NCI-H2171 (cell line): ENCODE data around the gene TTC31.
"Not testable (repeated sequence)": the region's sequence is repeated elsewhere in the genome, so short reads cannot be mapped to it uniquely, and the experiment has no call there.

Experiments used
- DNase-seq: peaks from one replicate; lab custom pipeline; 2025; lab: John Stamatoyannopoulos, UW

Gene TTC31

DNA sequence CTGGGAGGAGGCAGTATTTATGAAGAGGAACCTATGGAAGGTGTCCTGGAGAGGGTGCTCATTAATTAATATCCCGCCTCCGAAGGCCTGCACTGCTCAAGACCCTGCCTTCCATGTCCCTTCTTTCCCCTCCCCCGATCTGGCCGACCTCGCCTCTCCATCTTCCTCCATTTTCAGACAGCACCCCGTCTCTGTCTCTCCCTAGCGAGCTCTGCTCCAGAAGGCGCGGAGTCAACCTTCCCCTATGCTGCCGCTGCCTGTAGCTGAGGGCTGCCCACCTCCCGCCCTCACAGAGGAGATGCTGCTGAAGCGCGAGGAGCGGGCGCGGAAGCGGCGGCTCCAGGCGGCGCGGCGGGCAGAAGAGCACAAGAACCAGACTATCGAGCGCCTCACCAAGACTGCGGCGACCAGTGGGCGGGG, 25.7 kb upstream of the TTC31 start:
- DNase-seq, result peak; percentile 57

DNA sequence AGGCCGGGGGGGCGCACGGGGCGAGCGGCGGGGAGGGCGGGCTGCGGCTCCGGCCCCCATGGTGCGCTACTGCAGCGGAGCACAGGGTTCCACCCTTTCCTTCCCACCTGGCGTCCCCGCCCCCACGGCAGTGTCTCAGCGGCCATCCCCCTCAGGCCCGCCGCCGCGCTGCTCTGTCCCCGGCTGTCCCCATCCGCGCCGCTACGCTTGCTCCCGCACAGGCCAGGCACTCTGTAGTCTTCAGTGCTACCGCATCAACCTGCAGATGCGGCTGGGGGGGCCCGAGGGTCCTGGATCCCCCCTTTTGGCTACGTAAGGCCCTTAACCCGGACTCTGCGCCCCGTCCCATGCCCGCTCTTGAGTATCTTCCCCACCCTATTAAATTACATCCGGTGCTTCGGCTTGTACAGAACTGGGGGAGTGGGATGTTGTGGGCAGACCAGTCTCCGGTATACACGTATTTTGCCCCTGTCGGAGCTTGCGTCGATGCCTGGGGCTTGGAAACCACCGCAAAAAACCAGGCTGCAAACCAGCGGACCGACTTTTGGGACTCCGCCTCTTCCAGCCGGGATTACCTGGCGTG, 25.2 kb upstream of the TTC31 start:
- DNase-seq, result peak; percentile 83

DNA sequence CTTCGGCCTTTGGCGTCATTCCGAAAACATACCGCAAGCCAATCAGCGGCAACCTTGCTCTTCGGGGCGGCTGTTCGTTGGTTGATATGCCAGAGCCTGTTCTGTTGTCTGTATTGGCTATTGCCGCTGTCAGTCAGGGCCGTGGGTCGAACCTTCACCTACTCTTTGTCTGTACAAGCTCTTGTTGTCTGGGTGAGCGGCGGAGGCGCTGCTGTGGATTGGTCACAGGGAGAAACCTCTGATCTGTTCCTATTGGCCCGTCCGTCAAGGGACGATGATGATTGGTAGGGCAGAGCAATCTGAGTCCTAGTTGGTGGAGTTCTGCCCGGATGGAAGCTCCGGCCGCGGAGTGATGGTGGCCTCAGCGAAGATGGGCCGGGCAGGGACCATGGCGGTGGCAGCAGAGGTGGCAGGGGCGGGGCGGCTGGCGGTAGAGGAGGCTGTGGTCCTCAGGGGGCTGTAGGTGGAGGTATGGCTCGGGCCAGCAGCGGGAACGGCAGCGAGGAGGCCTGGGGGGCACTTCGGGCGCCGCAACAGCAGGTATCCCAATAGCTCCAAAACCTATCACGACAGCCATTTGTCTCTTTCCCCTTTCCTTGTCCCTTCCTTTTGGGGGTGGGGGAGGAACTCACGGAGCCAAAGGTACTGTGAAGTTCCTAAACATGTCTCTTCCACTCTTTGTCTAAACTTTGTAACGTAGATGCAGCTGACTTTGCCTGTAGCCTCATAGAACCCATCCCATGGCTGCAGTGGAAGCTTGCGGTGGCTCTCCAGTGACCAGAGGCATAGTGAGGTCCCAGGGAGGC, 24.5 kb upstream of the TTC31 start, which contains the start of gene WBP1:
WBP1 (plus strand) TSS at position 307 of the 806 bp plus-strand sequence; CDS start at position 472, 165 bp downstream.
- peak; percentile 97 for DNase-seq

DNA sequence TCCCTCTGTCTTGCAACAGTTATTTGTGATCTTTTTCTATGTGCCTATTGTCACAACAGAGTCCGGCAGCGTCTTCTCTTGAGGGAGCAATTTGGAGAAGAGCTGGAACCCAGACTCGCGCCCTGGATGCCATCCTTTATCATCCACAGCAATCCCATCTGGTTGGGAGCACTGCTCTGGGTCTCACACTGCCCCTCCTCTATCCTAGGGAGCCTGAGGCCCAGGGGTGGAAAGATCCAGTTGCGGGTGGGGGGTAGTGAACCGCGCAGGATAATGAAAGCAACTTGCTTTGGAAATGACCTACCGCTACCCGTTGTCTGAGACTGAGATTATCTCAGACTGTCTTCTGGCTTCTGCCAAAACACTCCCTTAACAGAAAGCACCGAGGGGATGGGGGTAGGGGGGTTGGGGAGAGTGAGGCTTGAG, 23.9 kb upstream of the TTC31 start:
- no peak for DNase-seq

DNA sequence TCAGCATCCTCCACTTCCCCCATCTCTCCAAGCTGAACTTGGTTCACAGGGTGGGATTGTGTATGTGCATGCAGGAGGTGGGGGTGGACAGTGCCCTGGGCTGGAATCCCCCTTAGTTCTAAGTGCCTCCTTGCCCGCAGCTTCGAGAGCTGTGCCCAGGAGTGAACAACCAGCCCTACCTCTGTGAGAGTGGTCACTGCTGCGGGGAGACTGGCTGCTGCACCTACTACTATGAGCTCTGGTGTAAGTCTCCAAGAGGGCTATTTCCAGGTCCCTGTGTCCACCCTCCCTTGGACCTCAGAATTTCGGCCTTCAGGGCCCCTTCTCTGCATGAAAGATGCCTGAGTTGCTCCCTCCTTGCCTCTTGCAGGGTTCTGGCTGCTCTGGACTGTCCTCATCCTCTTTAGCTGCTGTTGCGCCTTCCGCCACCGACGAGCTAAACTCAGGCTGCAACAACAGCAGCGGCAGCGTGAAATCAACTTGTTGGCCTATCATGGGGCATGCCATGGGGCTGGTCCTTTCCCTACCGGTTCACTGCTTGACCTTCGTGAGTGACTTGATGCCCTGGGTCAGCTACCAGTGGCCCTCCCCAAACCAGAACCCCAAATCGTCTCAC, 23.3 kb upstream of the TTC31 start:
- not testable (repeated sequence) for DNase-seq

DNA sequence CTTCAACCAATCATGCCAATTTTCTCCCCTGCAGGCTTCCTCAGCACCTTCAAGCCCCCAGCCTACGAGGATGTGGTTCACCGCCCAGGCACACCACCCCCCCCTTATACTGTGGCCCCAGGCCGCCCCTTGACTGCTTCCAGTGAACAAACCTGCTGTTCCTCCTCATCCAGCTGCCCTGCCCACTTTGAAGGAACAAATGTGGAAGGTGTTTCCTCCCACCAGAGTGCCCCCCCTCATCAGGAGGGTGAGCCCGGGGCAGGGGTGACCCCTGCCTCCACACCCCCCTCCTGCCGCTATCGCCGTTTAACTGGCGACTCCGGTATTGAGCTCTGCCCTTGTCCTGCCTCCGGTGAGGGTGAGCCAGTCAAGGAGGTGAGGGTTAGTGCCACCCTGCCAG, 22.7 kb upstream of the TTC31 start:
- not testable (repeated sequence) for DNase-seq

DNA sequence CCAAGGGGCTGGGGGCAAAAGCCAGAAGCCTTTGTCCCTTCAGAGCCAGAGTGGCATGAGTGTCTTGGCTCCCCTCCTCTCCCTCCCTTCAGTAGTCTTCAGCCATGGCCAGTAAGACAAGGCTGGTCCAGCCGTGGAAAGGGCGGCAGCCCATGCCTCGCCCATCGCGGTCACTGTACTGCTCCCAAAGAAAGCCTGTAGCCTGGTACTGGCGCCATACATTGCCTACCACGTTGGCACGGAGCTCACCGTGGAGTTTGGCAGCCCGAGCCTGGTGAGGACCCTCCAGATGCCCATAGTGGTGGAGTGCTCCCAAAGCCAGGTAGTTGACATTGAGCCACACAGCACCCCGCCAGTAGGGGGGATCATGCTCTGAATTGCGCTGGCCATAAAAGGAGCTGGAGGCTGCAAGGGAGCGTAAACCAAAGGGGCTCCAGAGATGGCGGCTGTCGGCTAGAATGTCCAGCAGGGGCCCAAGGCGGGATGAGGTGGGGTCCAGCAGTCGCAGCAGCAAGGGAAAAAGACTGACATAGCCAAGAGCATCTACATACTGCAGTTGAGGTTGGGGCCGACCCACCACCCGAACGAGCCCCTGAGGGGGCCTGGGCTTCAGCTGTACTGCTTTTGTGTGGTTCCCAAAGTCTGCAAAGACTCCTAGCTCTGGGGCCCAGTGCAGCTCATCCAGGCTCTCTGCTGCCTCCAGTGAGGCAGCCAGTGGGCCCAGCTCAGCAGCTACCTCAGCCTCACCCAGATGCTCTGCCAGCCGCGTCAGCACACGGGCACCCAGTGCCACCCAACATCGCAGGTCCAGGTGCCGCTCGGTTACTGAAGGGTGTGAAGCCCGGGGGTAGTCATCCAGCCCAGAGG, 21.5 kb upstream of the TTC31 start:
- no peak for DNase-seq

DNA sequence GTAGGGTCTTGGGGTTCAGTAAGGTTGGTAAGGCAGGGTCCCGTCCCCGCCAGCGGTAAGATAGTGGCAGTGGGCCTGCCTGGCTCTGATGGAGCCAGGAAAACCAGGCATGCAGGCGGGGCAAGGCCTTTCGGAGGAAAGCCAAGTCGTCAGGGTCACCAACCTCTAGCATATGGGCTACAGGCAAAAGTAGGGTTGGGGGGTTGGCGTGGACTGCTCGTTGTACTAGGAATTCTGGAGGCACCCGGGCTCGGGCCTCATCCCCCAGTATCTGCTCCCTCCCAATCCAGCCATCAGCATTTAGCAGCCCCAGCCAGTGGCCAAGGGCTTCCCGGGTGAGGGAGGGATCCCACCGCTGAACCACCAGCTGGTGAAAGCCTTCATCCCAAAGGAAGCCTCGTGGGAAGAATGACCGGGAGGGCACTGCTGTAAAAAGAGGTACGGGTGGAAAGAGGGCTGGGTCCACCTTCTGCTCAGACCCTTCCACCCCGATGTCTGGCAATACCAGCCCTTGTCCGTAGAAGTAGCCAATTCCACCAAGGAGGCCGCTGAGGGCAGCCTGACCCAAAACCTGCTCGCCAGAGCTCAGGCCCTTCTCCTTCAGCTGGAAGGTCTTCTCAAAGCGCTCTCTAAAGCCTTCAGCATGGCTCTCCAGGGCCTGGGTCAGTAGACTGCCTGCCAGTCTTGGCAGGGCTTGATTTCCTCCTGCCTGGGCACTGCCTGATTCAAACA, 20.7 kb upstream of the TTC31 start:
- DNase-seq, result no peak

DNA sequence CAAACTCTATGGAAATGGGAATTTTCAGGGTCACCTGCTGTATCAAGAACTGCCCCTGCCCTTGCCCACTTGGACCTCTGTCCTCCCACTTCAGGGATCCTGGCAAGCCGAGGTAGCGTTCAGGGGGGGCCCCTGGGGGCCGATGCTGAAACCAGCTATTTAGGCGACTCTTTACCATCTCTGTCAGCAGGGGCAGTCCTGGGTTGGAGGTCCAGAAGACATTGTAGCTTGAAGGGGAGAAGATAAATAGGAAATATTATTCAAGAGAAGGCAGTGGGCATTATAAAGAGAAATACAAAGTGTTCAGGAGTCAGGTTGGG, 20.1 kb upstream of the TTC31 start:
- DNase-seq, result no peak

DNA sequence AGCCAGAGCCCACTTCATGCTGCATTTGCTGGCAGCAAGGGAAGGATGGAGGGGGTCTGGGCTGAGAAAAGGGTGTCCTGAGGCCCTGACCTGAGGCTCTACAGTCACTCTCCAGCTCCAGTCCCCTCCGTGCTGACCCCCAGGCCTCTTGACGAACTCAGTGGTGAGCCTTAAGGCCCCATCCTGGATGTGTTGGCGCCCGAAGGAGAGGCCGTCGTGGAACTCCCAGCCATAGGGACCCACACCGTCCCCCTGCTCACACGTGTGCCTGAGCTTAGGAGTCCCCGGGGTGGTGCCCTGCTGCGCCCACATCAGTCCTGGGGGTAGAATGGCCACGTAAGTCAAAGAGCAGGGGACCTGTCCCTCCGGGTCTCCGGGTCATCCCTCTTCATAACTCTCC, 18.5 kb upstream of the TTC31 start:
- no peak for DNase-seq

DNA sequence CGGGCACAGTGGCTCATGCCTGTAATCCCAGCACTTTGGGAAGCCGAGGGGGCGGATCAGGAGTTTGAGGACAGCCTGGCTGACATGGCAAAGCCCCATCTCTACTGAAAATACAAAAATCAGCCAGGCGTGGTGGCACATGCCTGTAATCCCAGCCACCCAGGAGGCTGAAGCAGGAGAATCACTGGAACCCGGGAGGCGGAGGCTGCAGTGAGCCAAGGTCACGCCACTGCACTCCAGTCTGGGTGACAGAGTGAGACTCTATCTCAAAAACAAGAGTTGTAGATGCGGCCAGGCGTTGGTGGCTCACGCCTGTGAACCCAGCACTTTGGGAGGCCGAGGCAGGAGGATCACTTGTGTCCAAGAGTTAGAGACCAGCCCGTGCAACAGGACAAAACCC, 12.1 kb upstream of the TTC31 start:
- not testable (repeated sequence) for DNase-seq

DNA sequence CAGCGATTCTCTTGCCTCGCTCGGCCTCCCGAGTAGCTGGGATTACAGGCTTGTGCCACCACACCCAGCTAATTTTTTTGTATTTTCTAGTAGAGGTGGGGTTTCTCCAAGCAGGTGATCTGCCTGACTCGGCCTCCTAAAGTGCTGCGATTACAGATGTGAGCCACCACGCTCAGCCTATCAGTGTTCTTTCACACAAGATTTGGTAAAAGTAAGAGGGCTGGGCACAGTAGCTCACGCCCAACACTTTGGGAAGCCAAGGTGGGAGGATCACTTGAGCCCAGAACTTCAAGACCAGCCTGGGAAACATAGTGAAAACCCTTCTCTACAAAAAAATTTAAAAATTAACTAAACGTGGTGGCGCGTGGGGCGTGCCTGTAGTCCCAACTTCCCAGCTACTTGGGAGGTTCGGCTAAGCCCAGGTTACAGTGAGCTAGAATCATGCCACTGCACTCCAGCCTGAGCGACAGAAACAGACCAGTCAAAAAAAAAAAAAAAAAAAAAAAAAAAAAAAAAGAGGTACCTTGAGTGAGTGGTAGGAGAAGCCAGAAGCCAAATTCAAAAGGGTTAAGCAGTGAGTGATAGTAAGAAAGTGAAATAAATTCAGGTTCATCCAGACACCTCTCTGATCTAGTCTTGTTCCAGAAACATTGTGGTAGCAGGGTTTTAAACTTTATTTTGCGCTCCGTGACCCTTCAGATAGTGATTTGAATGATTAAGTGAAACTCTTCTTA, 11.4 kb upstream of the TTC31 start:
- no peak for DNase-seq

DNA sequence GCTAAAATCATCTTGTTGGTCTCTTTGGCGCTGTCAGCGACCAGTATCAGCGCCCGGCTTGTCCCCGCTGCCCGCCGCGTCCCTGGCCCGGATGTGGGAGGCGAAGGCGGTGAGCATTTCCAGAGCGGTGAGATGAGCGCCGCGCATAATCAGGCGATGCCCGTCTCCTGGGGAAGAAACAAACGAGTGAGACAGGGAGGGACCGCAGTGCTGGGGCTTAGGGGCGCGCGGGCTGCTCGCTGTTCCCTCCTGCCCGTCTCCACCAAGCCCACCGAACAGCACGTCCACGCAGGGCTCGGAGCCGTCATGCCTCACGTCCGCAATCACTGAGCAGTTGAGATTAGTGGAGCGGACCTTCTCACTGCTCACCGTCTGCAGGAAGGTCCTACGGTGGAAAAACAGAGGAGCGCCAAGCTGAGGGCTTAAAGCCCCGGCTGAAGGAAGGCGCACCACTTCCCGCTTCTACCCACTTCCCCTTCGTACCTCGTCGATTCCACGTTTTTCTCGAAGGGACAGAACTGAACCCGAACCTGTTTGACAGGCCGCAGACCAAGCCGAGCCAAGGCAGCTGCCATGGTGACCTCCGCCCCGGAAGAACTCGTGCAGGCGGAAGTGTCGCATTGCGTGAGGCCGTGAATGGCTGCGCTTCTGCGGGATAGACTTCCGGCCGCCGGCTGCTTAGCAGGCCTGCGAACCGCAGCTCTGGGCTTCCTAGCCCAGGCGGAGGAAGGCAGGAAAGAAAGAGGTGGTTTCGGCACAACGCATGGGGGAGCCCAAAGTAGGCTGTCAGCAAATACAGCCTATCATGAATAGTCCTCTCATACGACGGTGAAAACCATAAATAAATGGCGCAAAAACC, 10.6 kb upstream of the TTC31 start, which contains the start of gene MRPL53:
MRPL53 (minus strand) TSS at position 595 of the 859 bp plus-strand sequence; CDS start at position 575, 20 bp downstream.
- DNase-seq, result peak; percentile 94

DNA sequence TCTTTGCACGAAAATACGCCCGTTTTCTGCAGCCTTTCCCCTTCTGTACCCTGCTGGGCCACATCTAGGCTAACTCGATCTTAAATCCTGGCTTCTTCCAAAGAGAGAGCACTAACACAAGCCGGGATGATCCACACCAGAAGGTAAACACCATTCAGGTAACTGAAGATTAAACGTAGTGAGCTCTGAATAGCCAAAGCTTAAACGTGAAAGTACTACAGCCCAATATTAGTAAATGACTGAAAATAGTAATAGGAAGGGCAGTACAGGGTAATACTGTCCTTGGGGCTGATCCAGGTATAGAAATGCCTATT, 10.0 kb upstream of the TTC31 start:
- no peak for DNase-seq

DNA sequence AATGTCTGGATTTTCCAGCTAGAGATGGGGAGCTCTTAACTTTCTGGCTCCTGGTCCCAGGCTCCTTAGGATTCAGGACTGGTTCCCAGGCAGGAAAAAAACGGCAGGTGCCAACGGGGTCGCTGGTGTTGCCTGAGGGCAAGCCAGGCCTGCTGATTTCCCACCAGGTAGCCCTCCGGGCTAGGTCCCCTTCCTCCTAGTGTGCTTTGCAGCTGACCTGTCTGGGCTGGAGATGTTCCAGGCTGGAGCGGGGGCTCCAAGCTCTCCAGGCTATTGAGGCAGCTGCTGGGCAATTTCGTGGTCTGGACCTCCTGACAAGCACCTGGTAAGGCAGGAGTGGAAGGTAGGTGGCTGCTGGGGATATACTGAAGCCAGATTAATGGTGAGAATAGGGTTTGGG, 8.4 kb upstream of the TTC31 start:
- no peak for DNase-seq

DNA sequence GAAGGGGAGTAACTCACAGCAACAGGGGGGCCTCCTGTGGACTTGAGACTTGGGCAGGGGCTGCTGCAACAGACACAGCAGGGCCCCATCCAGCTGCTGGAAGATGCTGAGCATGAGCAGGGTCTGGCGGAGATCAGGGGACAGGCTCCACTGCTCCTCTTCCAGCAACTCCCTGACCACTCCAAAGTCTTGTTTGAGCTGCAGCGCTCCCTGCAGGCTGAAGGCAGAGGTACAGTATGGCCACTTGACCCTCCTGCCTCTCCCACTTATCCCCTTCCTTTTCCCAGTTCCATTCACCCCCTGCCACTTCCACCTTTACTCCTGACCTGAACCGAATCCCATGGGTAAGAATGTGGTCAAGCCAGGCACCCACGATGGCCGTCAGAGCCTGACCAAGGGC, 8.0 kb upstream of the TTC31 start:
- DNase-seq, result no peak

DNA sequence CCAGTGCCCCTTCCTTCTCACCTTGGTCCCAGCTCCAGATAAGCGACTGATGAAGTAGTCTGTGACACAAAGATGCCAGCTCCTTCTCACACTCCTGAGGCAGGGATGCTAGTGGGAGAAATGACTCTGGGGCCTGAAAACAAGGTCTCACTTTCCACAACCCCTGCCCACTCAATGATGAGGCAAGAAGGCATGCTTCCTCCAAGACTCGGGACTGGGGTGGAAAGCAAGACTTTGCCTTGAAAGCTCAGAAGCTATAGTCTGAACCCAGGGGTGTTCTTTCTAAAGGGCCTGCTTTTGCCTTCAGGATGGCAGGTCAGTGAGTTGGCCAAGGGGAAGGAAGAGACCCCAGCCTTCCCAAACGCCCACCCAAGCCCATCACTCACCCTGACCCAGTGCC, 1.4 kb upstream of the TTC31 start:
- DNase-seq, result no peak

DNA sequence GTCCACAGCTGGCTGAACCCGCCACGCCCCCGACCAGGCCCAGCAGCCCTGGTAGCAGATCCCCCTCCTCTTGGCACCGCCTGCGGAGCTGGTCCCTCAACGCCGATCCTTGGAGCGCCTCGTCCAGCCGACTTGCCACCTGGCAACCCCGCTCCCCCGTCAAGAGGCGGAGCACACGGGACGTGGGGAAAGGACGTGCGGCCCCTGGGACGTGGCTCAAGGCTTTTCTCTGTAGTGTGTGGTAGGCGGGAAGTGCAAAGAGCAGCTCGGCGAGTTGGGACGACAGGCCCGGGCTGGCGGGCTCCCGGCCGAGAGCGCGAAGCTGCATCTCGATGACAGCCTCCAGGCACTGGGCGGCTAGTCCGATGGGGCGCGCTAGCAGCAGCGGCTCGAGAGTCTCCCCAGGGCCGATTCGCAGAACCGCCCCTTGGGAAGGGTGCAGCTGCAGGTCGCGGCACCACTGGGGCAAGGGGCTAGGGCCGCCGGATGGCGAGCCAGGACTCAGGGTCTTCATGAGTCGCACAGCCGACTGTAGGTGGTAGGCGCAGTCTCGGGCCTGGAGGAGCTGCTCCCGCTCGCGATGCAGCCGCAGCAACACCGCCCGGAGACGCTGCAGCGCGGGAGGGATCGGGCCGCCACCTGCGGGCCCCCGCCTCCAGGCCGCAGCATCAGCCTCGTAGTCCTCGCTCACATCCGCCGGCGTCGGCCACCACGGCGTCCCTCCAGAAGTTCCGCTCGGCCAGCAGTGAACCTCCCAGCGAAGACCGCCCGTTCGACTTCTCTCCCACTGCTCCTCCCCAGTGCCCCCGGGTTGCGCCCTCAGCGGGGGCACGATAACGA, 700 bp upstream of the TTC31 start:
- DNase-seq, result peak; percentile 53

DNA sequence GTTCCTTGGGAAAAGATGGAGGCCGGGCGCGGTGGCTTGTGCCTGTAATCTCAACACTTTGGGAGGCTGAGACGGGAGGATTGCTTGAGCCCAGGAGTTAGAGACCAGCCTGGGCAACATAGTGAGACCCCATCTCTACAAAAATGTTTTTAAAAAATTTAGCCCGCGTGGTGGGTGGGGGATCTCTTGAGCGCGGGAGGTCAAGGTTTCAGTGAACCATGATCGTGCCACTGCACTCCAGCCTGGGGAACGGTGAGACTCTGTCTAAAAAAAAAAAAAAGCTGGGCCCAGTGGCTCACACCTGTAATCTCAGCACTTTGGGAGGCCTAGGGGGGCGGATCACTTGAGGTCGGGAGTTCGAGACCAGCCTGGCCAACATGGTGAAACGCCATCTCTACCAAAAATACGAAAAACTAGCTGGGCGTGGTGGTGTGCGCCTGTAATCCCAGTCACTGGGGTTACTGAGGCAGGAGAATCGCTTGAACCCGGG, 839 bp downstream of the TTC31 start:
- not testable (repeated sequence) for DNase-seq
